Occipital lobe (tissue), 2 donors: Measurements from ENCODE around the gene SLC35G6. TPM values are rescaled to one million over a fixed set of nuclear protein-coding genes. Genes with fewer than 3 reads are reported as not detected.
"Not testable (repeated sequence)": the region's sequence is repeated elsewhere in the genome, so short reads cannot be mapped to it uniquely, and the experiment has no call there.

Source experiments
- DNase-seq: peaks from one replicate; lab custom pipeline; 2025; lab: John Stamatoyannopoulos, UW
- total RNA-seq: library from RNA; depleted of rRNA; stranded (reverse); fragments of >200 nt; gene quantifications from one replicate; pipeline ENCODE4 v1.2.3, GENCODE V29; 2014

The SLC35G6 gene
- not detected for total RNA-seq

DNA sequence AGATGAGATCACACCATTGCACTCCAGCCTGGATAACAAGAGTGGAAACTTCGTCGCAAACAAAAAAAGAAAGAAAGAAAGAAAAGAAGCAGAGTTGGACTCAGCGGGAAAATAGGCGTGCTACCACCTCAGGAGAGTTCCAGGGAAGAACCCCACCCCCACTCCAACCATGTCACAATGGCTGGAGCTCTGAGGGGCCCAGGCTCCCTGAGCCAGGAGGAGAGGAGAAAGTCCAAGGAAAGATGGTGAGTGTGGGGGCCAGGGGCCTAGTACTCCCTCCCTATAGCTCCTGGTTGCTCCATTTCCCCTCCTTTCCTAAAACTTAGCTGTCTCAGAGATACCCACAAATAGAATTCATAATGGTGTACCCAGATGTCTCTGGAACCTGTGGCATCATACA, at the start of gene SLC35G6:
TSS of gene SLC35G6 (plus strand) at position 172 of the 400 bp plus-strand sequence. CDS start at position 243, 71 bp downstream.
- DNase-seq = not testable (repeated sequence)

DNA sequence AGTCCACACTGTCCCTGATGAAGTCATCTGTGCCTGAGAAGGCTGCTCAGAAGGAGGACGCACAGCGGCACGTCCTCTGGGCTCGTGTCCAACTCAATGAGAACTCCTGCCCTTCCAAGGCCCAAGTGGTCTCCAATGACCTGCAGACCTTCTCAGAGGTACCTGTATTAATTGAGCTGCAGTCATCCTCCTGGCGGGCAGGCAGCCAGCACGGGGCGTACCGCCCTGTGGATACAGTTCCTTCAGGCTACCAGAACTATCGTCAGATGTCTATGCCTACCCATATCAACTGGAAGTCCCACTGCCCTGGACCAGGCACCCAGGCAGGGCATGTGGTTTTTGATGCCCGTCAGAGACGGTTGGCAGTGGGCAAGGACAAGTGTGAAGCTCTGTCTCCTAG, 49.0 kb upstream of the SLC35G6 start:
- DNase-seq = no peak

DNA sequence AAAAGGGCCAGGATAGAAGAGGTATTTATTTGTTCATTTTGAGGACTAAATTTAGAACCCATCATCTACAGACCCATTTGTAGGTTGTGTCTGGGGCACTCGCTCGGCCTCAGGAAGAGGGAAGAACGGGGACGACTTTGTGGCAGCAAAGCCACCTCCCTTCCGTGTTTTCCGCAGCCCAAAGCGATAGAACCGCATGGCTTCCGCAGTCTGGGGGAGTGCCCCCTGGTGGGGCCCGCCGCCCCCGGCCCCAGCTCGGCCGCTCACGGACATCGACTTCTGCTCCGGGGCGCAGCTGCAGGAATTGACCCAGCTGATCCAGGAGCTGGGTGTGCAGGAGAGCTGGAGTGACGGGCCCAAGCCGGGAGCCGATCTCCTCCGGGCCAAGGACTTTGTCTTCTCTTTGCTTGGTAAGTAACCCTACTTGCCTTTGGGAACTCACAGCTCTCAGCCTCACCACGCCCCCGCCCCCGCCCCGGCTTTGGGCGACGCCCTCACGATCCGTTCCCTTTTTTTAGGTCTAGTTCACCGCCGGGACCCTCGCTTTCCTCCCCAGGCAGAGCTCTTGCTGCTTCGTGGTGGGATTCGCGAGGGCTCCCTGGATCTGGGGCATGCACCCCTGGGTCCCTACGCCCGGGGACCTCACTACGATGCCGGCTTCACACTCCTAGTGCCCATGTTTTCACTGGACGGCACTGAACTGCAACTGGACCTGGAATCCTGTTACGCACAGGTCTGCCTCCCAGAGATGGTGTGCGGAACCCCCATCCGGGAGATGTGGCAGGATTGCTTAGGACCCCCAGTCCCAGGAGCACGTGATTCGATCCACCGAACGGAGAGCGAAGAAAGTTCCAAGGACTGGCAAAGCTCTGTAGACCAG, 45.3 kb upstream of the SLC35G6 start:
- DNase-seq = no peak

DNA sequence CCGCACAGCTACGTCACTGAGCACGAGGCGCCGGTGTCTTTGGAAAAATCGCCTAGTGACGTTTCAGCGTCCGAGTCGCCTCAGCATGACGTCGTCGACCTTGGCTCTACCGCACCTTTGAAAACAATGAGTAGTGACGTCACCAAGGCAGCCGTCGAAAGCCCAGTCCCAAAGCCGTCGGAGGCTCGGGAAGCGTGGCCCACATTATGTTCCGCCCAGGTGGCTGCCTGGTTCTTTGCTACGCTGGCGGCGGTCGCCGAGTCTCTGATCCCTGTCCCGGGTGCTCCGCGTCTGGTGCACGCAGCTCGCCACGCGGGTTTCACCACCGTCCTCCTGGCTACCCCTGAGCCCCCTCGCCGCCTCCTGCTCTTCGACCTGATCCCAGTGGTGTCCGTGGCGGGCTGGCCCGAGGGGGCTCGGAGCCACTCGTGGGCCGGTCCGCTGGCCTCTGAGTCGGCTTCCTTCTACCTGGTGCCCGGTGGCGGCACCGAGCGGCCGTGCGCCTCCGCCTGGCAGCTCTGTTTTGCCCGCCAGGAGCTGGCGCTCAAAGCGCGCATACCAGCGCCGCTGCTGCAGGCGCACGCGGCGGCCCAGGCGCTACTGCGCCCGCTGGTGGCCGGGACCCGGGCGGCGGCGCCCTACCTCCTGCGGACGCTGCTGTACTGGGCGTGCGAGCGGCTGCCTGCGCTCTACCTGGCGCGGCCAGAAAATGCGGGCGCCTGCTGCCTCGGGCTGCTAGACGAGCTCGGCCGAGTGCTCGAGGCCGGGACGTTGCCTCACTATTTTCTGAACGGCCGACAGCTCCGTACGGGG, 44.5 kb upstream of the SLC35G6 start:
- no peak for DNase-seq

DNA sequence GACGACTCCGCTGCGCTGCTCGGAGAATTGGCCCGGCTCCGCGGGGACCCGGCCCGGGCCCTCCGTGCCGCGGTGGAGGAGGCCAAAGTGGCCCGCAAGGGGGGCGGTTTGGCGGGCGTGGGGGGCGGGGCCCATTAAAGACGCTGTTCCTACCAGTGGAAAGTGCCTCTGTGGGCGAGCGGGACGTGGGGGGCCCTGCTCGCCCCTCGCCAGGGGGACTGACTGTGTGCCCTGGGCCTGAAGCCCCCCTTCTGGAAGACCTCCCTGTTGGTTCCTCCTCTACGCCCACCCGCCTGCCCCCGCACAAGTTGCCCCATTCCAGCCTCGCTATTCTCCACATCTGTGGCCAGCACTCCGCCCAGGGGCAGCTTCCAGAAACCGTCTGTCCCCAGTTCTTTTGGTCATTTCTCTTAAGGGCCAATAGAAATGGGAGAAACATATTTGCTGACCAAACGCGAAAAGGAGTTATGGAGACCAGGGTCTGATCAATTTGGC, 43.8 kb upstream of the SLC35G6 start:
- DNase-seq = no peak

DNA sequence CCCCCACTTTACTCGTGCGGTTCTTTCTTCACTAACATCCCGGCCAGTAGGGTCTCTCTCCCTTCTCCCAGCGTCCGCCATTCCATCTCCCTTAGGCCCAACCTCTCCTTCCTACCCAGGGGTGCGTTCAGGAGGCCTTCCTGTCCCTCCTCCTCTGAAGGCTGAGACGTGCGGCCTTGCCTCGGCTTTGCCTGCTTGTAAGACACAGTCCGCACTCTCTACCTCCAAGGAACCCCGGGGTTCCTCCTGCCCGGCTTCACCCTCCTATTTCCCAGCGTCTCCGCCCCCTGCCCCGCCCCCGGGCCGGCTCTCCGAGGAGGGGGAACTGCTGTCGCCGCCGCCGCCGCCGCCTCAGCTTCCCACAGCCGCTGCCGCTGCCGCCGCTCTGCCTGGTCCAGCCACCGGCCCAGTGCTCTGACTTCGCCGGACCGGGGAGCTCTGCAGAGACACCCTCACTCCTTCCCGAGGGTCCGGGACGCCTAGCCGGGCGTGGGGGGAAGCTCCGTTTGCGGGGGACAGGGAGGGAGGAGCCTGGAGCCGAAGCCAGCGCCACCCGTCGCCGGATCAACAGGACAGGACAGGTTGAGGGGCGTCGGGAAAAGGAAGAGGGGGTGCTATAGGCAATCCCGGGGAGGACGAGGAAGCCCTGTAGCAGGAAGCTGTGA, 43.2 kb upstream of the SLC35G6 start:
- DNase-seq = no peak

DNA sequence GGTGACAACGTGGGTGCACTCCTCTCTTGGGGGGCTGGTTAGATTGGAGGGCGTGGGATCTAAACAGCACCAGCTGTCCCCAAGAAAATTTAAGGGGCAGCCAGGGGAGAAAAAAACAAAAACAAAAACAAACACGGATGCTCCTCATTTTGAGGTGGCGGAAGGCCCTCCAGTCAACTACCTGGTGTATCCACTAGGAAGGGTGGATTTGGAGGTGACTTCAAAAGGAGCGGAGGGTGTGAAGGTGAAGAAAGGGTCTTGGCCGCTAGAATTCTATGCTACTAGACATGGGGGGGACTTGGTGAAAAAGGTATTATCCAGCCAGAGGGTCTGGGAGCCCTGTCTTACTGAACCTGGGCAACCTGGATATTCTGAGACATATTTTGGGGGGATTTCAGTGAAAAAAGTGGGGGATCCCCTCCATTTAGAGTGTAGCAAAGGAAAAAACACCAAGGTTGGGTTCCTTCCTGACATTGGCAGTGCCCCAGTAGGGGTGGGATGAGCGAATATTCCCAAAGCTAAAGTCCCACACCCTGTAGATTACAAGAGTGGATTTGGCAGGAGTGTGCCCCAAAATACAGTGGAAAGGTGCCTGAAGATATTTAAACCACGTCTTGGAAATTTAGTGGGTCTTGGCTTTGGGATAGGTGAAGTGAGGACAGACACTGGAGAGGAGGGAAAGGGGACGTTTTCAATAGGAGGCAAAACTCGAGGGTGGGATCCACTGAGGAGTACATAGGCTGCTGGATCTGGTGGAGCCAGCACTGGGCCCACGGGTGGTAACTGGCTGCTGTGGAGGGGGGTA, 42.4 kb upstream of the SLC35G6 start:
- DNase-seq = no peak

DNA sequence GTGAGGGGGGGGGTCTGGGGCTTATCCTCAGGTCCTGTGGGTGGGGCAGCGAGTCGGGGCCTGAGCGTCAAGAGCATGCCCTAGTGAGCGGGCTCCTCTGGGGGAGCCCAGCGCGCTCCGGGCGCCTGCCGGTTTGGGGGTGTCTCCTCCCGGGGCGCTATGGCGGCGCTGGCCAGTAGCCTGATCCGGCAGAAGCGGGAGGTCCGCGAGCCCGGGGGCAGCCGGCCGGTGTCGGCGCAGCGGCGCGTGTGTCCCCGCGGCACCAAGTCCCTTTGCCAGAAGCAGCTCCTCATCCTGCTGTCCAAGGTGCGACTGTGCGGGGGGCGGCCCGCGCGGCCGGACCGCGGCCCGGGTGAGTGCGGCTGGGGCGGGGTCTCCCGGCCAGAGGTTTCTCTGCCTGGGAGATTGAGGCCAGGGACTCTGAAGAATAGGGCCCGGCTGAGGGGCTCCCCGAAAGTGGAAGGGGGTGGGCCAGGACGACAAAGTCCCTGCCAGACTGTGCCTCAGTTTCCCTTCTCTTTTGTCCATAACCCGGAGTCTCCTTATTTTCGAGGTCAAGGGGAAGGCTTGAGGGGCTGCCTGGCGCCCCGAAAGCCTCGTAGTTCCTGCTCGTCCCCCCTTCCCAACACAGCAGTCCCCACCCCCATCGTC, 41.7 kb upstream of the SLC35G6 start, which contains the start of gene FGF11:
TSS of gene FGF11 (plus strand) at position 51 of the 651 bp plus-strand sequence. CDS start at position 160, 109 bp downstream.
- no peak for DNase-seq

DNA sequence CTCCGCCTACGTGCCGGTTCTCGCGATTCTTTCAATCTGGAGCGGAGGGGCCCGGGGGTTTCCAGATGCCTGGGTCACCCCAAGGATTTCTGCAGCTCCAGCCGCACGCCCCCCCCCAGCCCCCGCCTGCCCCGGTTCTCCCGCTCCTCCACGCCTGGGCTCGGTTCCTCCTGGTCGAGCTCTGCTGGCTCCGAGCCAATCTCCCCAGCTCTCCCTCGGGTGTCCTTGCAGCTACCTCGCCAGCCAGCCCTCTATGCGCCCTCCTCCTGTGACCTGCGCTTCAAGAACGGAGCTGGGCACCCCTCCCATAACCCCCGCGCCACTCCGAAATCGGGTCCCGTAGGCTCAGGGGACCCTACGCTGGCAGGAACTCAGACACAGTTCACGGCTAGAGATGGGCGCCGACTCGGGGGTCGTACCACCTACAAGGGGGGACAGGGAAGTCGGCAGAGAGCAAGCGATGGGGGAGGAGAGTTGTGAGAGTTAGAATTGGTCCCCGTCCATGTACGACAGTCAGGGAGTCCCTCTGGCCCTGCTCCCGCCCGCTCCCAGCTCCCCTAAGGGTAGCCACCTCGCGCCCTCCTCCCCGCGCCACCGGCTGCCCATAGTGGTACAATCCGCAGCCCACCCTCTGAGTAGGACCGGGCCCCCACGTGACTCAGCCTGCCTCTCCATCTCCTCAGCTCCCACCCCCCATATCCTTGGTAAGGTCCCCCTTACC, 41.0 kb upstream of the SLC35G6 start:
- no peak for DNase-seq

DNA sequence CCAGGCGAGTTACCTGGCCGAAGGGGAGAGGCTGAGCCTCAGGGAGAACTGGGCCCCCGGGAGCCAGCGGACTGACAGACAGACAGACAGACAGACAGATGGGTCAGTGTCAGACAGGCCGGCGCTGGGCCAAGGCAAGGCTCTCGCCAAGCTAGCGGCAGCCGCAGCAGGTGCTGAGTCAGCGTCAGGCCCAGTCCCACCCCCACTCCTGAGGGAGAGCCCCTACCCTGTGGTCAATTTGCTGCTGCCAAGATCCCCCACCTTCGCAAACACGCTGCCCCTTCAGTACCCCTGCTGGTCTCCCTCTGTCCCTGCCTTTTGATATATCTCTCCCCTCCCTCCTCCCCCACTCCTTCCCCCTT, 40.4 kb upstream of the SLC35G6 start:
- no peak for DNase-seq

DNA sequence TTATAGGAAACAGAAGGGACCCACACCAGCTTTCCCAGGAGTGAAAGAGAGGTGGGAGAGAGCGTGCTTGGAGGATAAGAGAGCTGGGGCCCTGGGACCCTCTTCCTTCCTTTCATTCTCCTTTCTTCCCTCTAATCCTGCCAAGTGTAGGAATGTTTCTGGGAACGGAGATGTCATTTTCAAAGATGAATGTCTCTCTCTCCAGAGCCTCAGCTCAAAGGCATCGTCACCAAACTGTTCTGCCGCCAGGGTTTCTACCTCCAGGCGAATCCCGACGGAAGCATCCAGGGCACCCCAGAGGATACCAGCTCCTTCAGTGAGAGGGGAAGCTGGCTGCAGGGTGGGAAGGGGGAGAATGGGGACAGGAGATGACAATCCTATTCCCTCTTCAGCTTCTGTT, 40.0 kb upstream of the SLC35G6 start:
- DNase-seq = no peak

DNA sequence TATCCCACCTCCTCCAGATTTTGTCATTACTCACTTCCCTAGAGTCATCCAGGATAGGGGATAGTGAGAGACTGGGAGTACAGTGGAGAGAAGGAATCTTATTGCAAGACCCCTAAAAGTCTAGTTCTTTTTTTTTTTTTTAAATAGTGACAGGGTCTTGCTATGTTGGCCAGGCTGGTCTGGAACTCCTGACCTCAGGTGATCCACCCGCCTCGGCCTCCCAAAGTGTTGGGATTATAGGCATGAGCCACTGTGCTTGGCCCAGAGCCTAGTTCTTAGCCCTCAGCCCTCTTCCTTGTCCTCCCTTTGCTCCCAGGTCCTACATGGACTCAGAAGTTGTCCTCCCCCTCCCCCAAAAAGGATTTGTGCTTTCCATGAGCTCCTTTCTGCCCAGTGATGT, 39.1 kb upstream of the SLC35G6 start:
- no peak for DNase-seq

DNA sequence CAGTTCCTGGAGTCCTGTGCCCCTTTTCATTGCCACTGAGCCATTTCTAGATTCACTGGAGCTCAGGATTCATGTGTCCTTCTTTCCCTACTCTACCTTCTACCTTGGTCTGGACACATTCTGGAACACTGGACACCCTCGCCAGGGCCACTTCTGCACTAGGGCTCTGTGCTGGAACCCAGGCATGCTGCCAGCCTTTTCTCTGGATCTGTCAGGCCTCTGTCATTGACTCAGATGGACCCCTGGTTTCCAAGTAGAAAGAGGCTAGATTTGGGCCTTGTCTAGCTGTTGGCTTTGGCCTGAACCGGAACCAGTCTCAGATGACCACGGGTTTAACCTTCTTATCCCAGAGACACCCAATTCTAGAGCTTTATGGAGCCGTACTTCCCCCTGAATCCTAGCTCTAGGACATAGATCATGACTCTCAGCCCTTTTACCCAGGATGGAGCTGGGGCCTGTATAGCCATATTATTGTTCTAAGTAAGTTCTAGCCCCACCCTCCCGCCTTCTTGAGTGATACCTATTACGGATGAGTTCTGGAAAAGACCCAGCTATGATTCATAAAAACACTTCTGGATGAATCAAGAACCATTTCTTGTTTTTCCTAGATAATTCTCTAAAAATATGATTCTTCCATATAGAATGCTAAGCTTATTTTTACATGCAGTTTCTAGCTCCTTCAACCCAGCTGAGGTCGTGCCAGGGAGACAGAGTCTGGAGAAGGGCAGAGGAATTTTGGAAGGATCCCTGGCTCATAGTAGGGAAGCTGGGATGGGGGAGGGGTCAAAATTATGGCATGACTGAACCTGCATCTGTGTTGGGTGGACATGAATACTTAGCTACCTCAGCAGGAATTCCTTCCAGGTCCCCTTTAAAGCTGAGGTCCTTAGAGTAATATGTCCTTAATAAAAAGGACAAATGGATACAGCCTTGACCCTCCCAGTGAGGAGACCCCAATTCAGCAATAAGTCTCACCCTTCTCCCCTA, 37.5 kb upstream of the SLC35G6 start:
- DNase-seq = no peak

DNA sequence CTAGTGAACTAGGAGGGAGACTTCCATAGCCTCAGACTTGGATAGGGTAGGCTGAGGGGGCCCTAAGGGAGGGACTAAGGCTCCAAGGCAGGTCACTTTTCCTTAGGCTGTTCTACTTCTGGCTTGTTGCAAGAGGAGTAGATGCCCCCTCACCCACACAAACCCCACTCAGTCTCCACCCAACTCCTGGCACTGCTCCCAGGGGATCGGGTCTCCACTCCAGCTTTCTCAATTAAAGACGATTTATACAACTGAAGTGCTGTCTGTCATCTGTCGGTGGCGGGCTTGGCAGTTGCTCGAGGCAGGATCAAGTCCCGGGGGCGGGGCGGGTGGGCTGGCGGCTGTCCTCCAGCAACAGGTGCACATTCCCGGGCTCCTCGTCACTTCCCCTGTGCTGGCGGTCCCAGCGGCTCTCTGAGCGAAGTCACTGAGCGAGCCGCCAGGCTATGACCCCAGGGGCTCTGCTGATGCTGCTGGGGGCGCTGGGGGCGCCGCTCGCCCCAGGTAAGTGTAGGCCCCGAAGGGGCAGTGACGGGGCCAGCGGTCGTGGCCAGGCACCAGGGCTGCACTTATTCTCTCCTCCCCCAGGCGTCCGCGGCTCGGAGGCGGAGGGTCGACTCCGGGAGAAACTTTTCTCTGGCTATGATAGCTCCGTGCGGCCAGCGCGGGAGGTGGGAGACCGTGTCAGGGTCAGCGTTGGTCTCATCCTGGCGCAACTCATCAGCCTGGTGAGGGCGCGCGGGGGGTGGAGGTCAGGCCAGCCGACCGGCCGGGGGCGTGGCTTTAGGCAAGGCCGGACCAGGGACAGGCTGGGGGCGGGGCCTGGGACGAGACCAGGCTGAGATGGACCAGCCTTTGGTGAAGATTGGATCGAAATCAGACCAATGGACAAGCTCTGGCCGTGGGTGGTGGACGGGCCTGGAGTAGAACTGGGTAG, 36.3 kb upstream of the SLC35G6 start, which contains the start of gene CHRNB1:
TSS of gene CHRNB1 (plus strand) at position 380 of the 937 bp plus-strand sequence. CDS start at position 447, 67 bp downstream.
- peak; percentile 56 for DNase-seq

DNA sequence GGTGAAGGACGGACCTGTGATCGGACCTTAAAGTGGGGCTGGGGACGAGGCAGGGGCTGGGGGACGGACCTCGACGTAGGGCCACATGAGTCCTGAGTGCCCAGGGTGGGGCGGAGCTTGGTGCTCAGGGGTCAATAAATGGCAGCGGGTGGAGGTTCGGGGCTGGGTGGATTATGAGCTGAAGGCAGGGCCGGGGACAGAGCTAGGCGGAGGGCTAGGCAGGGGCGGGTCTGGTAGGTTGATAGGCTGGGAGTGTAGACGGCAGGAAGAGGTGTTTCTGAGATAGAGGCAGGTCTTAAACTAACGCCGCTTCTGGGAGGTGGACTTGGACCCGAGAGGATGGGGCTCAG, 35.7 kb upstream of the SLC35G6 start:
- DNase-seq = no peak

DNA sequence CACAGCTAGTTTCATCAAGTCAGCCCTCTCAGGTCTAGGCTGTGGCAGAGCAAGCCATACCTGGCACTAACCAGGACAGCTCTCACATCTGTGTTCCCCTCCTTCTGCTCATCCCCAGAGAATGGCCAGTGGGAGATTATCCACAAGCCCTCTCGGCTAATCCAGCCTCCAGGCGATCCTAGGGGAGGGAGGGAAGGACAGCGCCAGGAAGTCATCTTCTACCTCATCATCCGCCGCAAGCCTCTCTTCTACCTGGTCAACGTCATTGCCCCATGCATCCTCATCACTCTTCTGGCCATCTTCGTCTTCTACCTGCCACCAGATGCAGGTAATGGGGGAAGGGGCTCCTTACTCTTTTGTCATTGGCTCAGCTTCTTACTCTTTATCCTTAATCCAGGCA, 32.8 kb upstream of the SLC35G6 start:
- DNase-seq = no peak

DNA sequence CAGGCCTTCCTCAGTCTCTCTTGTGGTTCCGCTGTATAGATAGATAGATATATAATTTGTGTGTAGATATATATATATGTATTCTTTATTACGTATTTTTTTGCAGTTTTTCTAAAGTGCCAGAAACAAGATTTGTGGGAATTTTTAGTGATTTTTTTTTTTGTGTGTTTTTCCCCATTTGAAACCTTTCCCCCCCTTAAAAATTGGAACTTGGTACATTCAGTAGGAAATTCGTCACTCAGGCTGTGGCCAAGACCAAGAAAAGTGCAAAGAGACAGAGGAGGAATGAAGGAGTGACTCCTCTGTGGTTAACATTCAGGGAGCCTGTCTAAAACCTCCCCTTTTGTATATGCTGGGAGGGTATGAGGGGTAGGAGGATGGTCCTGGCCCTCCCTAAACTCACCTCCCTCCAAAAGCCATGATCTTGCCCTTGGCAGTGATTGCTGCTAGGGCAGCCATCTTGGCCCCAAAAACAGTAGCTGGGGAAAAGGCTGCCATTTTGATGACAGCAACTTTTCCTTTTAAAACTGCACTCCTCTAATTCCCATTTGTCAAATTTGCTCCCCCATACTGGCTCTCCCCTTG, 21.2 kb upstream of the SLC35G6 start:
- DNase-seq = no peak
